ENCODE results near the gene PRKN.
"Not testable (repeated sequence)": the region's sequence is repeated elsewhere in the genome, so short reads cannot be mapped to it uniquely, and the experiment has no call there.

PRKN gene

GRCh38 chr6:162710419-162710818 is 17.1 kb downstream of the PRKN start:
- DNase-seq: no peak

GRCh38 chr6:162709431-162709830 is 18.1 kb downstream of the PRKN start:
- DNase-seq: no peak

DNA sequence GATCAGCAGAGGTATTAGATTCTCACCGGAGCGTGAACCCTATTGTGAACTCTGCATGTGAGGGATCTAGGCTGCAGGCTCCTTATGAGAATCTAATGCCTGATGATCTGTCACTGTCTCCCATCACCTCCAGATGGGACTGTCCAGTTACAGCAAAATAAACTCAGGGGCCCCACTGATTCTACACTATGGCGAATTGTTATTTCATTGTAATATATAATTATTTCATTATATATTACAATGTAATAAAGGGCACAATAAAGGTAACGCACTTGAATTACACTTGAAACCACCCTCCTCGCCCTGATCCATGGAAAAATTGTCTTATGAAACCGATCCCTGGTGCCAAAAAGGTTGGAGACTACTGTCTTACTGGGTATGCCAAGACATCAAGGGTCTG is 18.6 kb downstream of the PRKN start:
- no peak for DNase-seq

DNA sequence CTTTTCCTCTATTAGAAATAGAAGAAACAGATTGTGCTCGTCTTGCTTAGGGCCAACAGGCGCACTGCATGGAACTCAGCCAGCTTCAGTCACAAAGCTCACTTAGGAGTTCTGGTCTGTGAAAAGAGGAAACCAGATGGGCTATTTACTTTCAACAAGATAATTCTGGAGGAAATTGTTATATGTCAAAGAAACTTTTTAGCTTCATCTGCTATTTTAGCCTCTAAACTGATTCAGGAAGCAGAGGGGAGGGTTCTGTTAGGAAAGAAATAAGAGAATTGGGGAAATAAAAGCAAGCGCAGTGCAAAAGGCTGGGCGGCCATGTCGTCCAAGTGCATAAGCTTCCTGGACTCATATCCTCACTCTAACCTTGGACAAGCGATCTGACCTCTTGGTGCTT is 21.3 kb downstream of the PRKN start:
- DNase-seq: no peak

GRCh38 chr6:162705736-162706135 is 21.8 kb downstream of the PRKN start:
- DNase-seq: no peak

DNA sequence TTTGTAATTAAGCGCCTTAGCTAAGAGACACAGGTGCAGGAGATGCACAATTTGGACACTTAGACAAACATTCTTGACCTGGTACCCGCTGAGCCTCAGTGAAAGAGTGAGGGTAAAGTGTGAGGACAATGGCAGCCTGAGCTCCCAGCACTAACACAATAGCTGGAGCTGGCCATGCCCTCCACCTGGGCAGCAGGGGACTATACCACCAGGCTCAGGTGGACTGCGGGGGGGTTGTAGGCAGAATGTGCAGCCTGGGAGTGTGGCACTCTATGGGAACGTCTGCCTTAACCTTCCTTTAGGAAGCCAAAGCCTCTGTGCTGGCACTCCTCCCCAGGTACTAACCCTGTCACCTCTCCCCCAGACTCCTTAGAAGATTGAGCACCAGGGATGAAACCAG is 23.6 kb downstream of the PRKN start:
- no peak for DNase-seq

GRCh38 chr6:162702446-162702845 is 25.1 kb downstream of the PRKN start:
- no peak for DNase-seq

DNA sequence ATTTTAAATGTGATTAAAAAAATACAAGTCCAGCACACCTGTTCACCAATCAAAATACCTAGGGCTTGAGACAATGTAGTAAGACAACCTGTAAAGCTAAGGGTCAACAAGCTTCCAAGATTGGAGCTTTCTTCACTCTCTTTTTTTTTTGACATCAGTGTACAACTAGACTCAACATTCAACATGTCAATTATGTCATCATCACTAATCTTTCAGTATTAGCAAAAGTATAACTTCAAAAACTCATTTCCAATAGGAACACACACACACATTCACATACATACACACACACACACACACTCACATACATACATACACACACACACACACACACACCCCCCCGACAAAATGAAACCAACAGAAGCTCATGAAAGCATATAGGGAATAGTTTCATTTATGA is 26.0 kb downstream of the PRKN start:
- no peak for DNase-seq

DNA sequence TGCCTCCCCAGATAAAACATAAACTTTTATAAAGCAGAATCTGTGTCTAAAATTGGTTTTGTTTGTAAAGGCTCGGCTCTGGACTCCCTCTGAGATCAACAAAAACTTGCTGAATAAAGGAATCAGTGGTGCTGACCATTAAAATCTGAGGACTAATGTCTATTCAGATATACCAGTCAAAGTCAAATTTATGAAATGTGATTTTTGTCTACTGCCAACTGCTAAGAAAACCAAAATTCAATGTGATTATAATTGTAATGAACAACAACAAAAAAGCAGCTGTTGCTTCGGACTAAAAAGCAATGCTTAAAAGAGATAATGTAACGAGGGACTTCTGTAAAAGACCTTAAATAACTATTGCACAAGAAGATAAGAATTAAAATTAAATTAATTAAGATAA is 26.6 kb downstream of the PRKN start:
- no peak for DNase-seq

- no peak for DNase-seq
Observed at GRCh38 chr6:162699961-162700360, 27.6 kb downstream of the PRKN start.

GRCh38 chr6:162698440-162698839 is 29.1 kb downstream of the PRKN start:
- DNase-seq: no peak

- DNase-seq: no peak
Observed at GRCh38 chr6:162697872-162698403, 29.6 kb downstream of the PRKN start.

GRCh38 chr6:162690158-162690557 is 37.4 kb downstream of the PRKN start:
- no peak for DNase-seq

DNA sequence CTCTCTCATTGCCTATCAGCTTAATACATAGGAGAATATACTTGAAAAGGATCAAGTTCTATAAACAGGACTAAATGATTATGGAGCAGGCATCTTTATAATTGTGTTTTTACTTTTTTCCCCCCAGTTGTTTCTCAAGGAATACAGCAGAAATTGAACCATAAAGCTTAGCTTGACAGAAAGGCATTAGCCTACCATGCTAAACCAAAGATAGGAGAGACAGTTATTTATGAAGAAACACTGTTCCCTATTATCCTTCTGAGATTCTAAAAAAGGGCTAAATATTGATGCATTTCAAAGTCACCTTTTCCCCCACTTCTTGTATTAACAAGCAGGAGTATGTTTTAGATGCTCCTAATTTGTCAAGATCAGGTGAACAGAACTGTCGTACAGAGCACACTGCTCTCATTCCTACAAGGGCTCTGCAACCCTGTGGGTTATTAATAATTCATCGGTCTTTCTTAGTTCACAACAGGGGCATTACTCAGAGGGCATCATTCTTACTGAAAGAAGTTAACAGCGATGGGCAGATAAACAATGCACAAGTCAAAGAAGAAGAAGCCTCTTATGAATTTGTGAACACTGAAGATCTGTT is 38.7 kb downstream of the PRKN start:
- DNase-seq: no peak

- no peak for DNase-seq
Observed at GRCh38 chr6:162685586-162685985, 42.0 kb downstream of the PRKN start.

GRCh38 chr6:162684961-162685360 is 42.6 kb downstream of the PRKN start:
- DNase-seq: no peak

DNA sequence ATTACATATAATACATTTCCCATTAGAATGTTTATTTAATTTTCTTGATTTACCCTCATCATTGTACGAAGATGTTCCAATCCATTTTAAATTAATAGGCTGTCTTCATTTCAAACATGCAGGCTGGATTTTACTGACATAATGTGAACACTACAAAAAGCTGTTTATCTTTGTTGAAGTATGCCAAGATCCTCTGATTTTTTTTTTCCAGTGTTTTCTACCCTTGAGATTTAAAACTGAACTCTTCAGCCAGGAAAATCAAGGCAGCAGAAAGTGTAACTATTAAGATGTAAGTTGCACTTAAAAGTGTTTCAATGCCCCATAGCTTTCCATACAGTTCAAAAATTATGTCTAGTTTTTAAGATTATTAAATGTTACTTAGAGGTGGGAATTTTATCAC is 43.5 kb downstream of the PRKN start:
- DNase-seq: no peak

DNA sequence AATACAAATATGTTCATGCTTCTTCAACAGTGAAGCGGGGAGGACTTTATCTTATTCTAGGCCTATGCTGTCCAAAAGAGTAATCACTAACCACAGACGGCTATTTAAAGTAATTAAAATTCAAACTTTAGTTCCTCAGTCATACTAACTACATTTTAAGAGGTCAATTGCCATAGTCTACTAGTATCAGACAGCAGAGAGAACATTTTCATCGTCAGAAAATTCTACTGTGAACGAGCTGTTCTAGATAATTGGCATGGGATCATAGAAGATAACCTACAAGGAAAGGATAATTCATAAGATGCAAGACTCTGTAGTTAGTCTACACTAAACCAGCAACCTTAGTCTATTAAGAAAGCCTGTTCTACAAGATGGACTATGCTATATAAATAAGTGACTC is 44.4 kb downstream of the PRKN start:
- DNase-seq: no peak

DNA sequence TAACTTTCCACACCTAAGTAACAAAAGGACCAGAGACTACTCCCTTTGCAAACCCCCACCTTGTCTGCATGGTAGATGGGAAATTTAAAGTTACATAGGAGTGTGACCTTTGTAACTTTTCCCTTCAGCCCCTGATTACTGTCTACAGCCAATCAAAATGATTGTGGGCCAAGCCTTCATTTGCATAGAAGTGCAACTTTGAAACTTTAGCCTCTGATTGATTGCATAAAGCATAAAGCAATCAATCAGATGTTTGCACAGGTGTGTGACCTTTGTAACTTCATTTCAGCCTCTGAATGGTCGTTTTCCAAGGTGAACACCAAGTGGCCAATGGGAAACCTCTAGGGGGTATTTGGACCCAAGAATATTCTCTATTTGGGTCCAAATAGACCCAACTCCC is 46.1 kb downstream of the PRKN start:
- no peak for DNase-seq

GRCh38 chr6:162680871-162681270 is 46.7 kb downstream of the PRKN start:
- no peak for DNase-seq

DNA sequence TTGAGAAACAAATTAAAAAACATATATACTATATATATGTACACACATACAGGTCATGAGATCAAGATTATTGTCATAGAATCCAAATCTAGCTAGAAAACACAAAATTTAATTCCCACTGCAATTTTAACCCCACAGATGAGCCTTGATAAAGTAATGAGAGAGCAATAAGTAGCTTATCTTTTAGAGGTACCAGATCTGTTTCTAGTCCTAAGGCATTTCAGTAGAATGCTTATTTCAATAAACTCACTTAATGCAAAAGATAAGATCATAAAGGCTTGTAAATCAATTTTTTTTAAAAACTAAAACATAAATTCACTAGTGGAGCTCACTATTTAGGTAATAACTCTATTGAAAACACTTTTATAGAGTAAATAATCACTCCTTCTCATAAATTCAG is 47.2 kb downstream of the PRKN start:
- DNase-seq: no peak

DNA sequence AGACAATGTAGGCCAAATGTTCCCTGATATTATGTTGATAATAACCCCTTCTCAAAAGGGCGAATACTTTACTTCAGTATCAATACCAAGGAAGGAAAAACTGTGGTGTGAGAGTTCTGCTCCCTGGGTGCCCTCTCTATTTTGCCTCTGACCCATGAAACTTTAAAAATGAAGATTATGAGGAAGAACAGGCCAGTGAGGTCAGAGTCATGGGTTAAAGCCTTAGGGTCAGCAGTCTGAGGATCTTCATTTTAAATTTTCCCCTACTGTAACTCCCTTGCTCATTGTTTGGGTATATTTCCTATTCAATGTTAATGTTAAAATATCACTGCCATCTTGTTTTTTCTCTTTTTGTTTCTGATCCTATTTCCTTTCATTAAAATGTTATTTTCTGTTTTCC is 47.9 kb downstream of the PRKN start:
- DNase-seq: no peak

GRCh38 chr6:162678896-162679295 is 48.7 kb downstream of the PRKN start:
- DNase-seq: not testable (repeated sequence)

DNA sequence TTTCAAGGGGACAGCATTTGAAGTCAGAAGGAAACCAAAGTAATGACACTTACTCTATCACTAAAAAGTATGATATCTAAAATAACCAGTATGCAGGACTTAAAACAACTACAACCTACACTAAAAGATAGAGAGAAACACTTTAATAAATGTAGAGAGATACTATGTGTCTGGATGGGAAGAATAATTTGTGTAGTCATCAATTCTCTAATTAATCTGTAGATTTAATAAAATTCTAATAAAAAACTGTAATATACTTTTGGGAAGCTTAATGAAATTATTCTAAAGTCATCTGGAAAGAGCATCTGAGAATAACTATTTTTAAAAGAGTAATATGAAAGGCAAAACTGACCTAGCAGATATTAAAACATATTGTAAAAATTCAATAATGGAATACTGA is 52.1 kb downstream of the PRKN start:
- DNase-seq: no peak

GRCh38 chr6:162674452-162674851 is 53.1 kb downstream of the PRKN start:
- no peak for DNase-seq
